Measurements from ENCODE around the gene EXOC3L2.

Gene EXOC3L2

GRCh38 chr19:45264781-45265317 is 19.6 kb upstream of the EXOC3L2 start:
- peaks cover 59 to 94% (median 68%) of the 10 kb centered on the region in 11 experiments for H3K36me3 ChIP-seq
- H4K20me1 ChIP-seq = peaks cover 0 to 51% (median 13%) of the 10 kb centered on the region in 11 experiments; a peak in 12 of 22 replicates
- no peak for TF ChIP-seq Cebpa-rat (IDR thresholded peaks at IDR 0.05)
- peaks cover 0 to 14% (median 12%) of the 10 kb centered on the region in 10 experiments; a peak in 14 of 20 replicates for H3K4me1 ChIP-seq
- no peaks in the 10 kb centered on the region for H3K27me3 ChIP-seq
- no peak overlapping the region for H3K27ac ChIP-seq
- H3K9me3 ChIP-seq (replicated peaks in 1 of 11) = no peaks in the 10 kb centered on the region
- H3K4me2 ChIP-seq = peak overlapping the region in 4 of 11 experiments; percentile 18 to 43 (median 32); a peak in 5 of 22 replicates
- H3K9ac ChIP-seq = no peak overlapping the region
- no peak overlapping the region for H3K4me3 ChIP-seq

- Histone ChIP-seq H3K4me1 (peaks cover 0 to 14% (median 12%) of the 10 kb centered on the region in 10 experiments; a peak in 14 of 20 replicates), H3K9ac (no peak overlapping the region), H3K4me2 (no peak overlapping the region), H3K27me3 (no peaks in the 10 kb centered on the region), H3K27ac (no peak overlapping the region), H3K36me3 (peaks cover 54 to 91% (median 61%) of the 10 kb centered on the region in 11 experiments), H4K20me1 (peaks cover 6 to 70% (median 25%) of the 10 kb centered on the region in 11 experiments; a peak in 19 of 22 replicates), H3K4me3 (no peak overlapping the region), H3K9me3 (replicated peaks in 1 of 11) (no peaks in the 10 kb centered on the region)
- no peak for TF ChIP-seq Cebpa-rat (IDR thresholded peaks at IDR 0.05)
These were observed 17.8 kb upstream of the EXOC3L2 start for GRCh38 chr19:45263013-45263412.

- Histone ChIP-seq H3K4me2 (no peak overlapping the region), H3K9ac (no peak overlapping the region)
These were observed 17.4 kb upstream of the EXOC3L2 start for GRCh38 chr19:45262570-45262969.

GRCh38 chr19:45258862-45259261 is 13.7 kb upstream of the EXOC3L2 start:
- H3K4me3 ChIP-seq = no peak overlapping the region
- H3K4me2 ChIP-seq = no peak overlapping the region
- peaks cover 37 to 94% (median 52%) of the 10 kb centered on the region in 11 experiments for H4K20me1 ChIP-seq
- no peak overlapping the region for H3K9ac ChIP-seq
- H3K36me3 ChIP-seq = peaks cover 24 to 60% (median 40%) of the 10 kb centered on the region in 11 experiments
- no peaks in the 10 kb centered on the region for H3K27me3 ChIP-seq
- TF ChIP-seq Cebpa-rat (IDR thresholded peaks at IDR 0.05) = no peak
- peaks cover 7 to 34% (median 30%) of the 10 kb centered on the region in 10 experiments for H3K4me1 ChIP-seq
- no peak overlapping the region for H3K27ac ChIP-seq
- H3K9me3 ChIP-seq (replicated peaks in 1 of 11) = no peaks in the 10 kb centered on the region

More at GRCh38 chr19:45262570-45262969, 17.4 kb upstream of the EXOC3L2 start:
- peaks cover 0 to 14% (median 12%) of the 10 kb centered on the region in 10 experiments; a peak in 14 of 20 replicates for H3K4me1 ChIP-seq
- no peak overlapping the region for H3K4me3 ChIP-seq
- H3K27me3 ChIP-seq = no peaks in the 10 kb centered on the region
- peaks cover 6 to 74% (median 28%) of the 10 kb centered on the region in 11 experiments; a peak in 19 of 22 replicates for H4K20me1 ChIP-seq
- no peak for TF ChIP-seq Cebpa-rat (IDR thresholded peaks at IDR 0.05)
- H3K36me3 ChIP-seq = peaks cover 50 to 87% (median 57%) of the 10 kb centered on the region in 11 experiments
- no peak overlapping the region for H3K27ac ChIP-seq
- no peaks in the 10 kb centered on the region for H3K9me3 ChIP-seq (replicated peaks in 1 of 11)

- Histone ChIP-seq H3K4me1 (peaks cover 25 to 54% (median 49%) of the 10 kb centered on the region in 10 experiments), H3K27me3 (no peaks in the 10 kb centered on the region), H3K9me3 (replicated peaks in 1 of 11) (no peaks in the 10 kb centered on the region), H3K36me3 (peaks cover 12 to 44% (median 28%) of the 10 kb centered on the region in 11 experiments), H3K4me3 (no peak overlapping the region), H4K20me1 (peaks cover 55 to 98% (median 73%) of the 10 kb centered on the region in 11 experiments), H3K27ac (no peak overlapping the region), H3K4me2 (peak overlapping the region in 5 of 11 experiments; percentile 5 to 32 (median 16); a peak in 4 of 22 replicates), H3K9ac (no peak overlapping the region)
- no peak for TF ChIP-seq Cebpa-rat (IDR thresholded peaks at IDR 0.05)
These were observed 11.6 kb upstream of the EXOC3L2 start for GRCh38 chr19:45256836-45257235.

- peaks cover 26 to 56% (median 51%) of the 10 kb centered on the region in 10 experiments for H3K4me1 ChIP-seq
- H3K27me3 ChIP-seq = no peaks in the 10 kb centered on the region
- H3K27ac ChIP-seq = no peak overlapping the region
- H3K9ac ChIP-seq = 0 out of 22 replicates have a peak overlapping the region, but pooled peaks of 2 of the 11 experiments have one; percentile 15 to 24
- no peaks in the 10 kb centered on the region for H3K9me3 ChIP-seq (replicated peaks in 1 of 11)
- peaks cover 55 to 91% (median 74%) of the 10 kb centered on the region in 11 experiments for H4K20me1 ChIP-seq
- no peak for TF ChIP-seq Cebpa-rat (IDR thresholded peaks at IDR 0.05)
- H3K4me3 ChIP-seq = no peak overlapping the region
- H3K36me3 ChIP-seq = peaks cover 12 to 36% (median 21%) of the 10 kb centered on the region in 11 experiments
- peak overlapping the region in 4 of 11 experiments; percentile 5 to 32 (median 20); a peak in 4 of 22 replicates for H3K4me2 ChIP-seq
These were observed 10.5 kb upstream of the EXOC3L2 start for GRCh38 chr19:45255611-45256157.

- peak overlapping the region in 10 of 11 experiments; percentile 1 to 95 (median 67); a peak in 16 of 22 replicates for H3K9ac ChIP-seq
- H3K27me3 ChIP-seq = no peaks in the 10 kb centered on the region
- peak overlapping the region; percentile 91 to 100 (median 97) for H3K4me2 ChIP-seq
These were observed 8.9 kb upstream of the EXOC3L2 start for GRCh38 chr19:45254044-45254531.

GRCh38 chr19:45253396-45254027 is 8.3 kb upstream of the EXOC3L2 start:
- Histone ChIP-seq H3K9ac (peak overlapping the region; percentile 79 to 95 (median 90); a peak in 16 of 22 replicates), H3K4me1 (peaks cover 33 to 74% (median 68%) of the 10 kb centered on the region in 10 experiments), H3K4me3 (peak overlapping the region in 8 of 10 experiments; percentile 83 to 94 (median 88); a peak in 8 of 20 replicates), H3K27me3 (no peaks in the 10 kb centered on the region), H3K4me2 (peak overlapping the region; percentile 91 to 100 (median 97)), H3K36me3 (peaks cover 0 to 17% (median 10%) of the 10 kb centered on the region in 11 experiments; a peak in 12 of 22 replicates), H4K20me1 (peaks cover 49 to 69% (median 65%) of the 10 kb centered on the region in 11 experiments), H3K27ac (peak overlapping the region in 7 of 11 experiments; percentile 2 to 87 (median 79); a peak in 6 of 22 replicates), H3K9me3 (replicated peaks in 1 of 11) (no peaks in the 10 kb centered on the region)
- TF ChIP-seq Cebpa-rat (IDR thresholded peaks at IDR 0.05) = no peak

More at GRCh38 chr19:45254044-45254531, 8.9 kb upstream of the EXOC3L2 start:
- no peak overlapping the region; a peak in 1 of 20 replicates for H3K4me3 ChIP-seq
- no peaks in the 10 kb centered on the region for H3K9me3 ChIP-seq (replicated peaks in 1 of 11)
- H4K20me1 ChIP-seq = peaks cover 54 to 75% (median 71%) of the 10 kb centered on the region in 11 experiments
- no peak for TF ChIP-seq Cebpa-rat (IDR thresholded peaks at IDR 0.05)
- peaks cover 5 to 22% (median 14%) of the 10 kb centered on the region in 11 experiments; a peak in 21 of 22 replicates for H3K36me3 ChIP-seq
- H3K27ac ChIP-seq = peak overlapping the region in 6 of 11 experiments; percentile 1 to 87 (median 28); a peak in 6 of 22 replicates
- H3K4me1 ChIP-seq = peaks cover 33 to 68% (median 63%) of the 10 kb centered on the region in 10 experiments

Data from BLaER1 treated with 17β-estradiol and CSF1 and Interleukin-3, amounts not matched to agents 10 nM and 100 nM (cell line).